ENCODE results near the gene DOK1. TPM values are rescaled to one million over a fixed set of nuclear protein-coding genes. Genes with fewer than 3 reads are reported as not detected.

Gene DOK1
- total RNA-seq, 1 donor: 11.4 TPM

DNA sequence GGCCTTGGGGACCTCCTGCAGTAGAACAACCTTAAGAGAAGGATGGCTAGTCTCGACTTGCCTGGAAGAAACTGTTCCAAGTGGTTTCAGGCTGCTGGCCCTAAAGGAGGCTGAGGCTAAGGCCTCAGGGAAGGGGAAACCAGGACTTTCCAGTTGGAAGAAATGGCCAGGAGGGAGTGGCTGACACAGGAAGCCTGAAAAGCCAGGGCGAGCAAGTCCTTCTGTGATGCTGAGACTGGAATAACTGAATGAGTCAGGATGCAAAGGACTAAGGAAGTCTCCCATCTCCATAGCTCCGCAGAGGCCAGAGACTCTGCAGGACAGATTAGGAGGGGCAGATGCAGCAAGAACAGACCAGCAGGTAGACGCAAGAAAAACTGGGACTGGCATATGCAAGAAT, 17.4 kb upstream of the DOK1 start:
- no peak for TF ChIP-seq CTCF (IDR thresholded peaks at IDR 0.05; ENCODE audit: insufficient read depth, low read length)
- no peak overlapping the region for H3K4me3 ChIP-seq (ENCODE audit: low read depth, low read length)
- DNase-seq (ENCODE audit: low read depth): peak; percentile 65

- no peak for TF ChIP-seq CTCF (IDR thresholded peaks at IDR 0.05; ENCODE audit: insufficient read depth, low read length)
- no peak for DNase-seq (ENCODE audit: low read depth)
These were observed 15.6 kb upstream of the DOK1 start for GRCh38 chr2:74538881-74539339.

GRCh38 chr2:74540291-74540690, 14.2 kb upstream of the DOK1 start:
- TF ChIP-seq CTCF (IDR thresholded peaks at IDR 0.05; ENCODE audit: insufficient read depth, low read length): no peak
- no peak overlapping the region for H3K4me3 ChIP-seq (ENCODE audit: low read depth, low read length)
- peak; percentile 92 for DNase-seq (ENCODE audit: low read depth)

More at GRCh38 chr2:74538881-74539339, 15.6 kb upstream of the DOK1 start:
- no peak overlapping the region for H3K4me3 ChIP-seq (ENCODE audit: low read depth, low read length)

- no peak for DNase-seq (ENCODE audit: low read depth)
- H3K4me3 ChIP-seq (ENCODE audit: low read depth, low read length): no peak overlapping the region
- TF ChIP-seq CTCF (IDR thresholded peaks at IDR 0.05; ENCODE audit: insufficient read depth, low read length): no peak
These were observed 11.5 kb upstream of the DOK1 start for GRCh38 chr2:74542978-74543377.

- no peak for DNase-seq (ENCODE audit: low read depth)
- no peak for TF ChIP-seq CTCF (IDR thresholded peaks at IDR 0.05; ENCODE audit: insufficient read depth, low read length)
- no peak overlapping the region for H3K4me3 ChIP-seq (ENCODE audit: low read depth, low read length)
These were observed 9.9 kb upstream of the DOK1 start for GRCh38 chr2:74544634-74545033.

DNA sequence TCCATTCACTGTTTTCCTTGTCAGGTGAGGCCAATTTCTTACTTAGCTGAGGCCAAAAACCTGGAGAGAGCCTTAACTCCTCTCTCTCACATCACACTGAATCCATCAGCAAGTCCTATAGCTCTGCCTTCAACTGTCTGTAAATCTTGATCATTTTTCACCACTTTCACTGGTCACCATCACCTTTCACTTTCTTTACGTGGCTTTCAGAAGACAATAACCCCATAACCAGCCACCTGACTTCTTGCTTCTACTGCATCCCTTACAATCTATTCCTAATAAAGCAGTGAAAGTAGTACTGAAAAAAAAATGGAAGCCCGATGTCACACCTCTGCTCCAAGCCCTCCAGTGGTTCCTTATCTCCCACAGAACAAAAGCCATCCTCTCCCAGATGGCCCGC, 8.5 kb upstream of the DOK1 start:
- TF ChIP-seq CTCF (IDR thresholded peaks at IDR 0.05; ENCODE audit: insufficient read depth, low read length): no peak
- H3K4me3 ChIP-seq (ENCODE audit: low read depth, low read length): no peak overlapping the region
- no peak for DNase-seq (ENCODE audit: low read depth)

DNA sequence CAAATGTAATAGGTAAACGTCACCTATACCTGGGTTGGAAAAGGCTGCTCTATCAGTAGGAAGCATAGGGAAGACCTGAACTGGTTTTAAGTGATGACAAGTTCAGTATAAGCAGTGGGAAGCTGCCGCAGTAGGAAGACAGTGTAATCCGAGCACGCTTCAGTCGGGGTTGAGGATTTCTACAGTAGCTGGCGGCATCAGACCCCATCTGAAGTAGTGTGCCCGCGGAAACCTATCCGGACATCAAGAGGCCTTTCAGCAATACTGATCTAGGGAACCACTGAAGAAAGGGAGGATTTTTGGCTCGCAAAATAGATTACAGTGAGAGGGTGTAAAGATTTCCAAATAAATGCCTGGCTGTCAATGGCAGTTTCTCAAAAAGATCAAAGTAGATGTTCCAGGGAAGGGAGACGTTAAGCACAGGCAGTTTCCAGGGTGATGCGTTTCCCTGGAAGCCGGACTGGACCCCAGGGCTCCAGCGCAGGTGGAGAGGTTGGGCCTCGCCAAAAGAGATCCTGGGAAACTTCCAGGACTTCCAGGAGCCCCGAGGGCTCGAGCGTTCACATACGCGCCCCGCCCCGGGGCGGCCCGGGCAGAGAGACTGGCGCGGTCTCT, 6.1 kb upstream of the DOK1 start:
- peak overlapping the region; percentile 62 for H3K4me3 ChIP-seq (ENCODE audit: low read depth, low read length)
- no peak for DNase-seq (ENCODE audit: low read depth)
- no peak for TF ChIP-seq CTCF (IDR thresholded peaks at IDR 0.05; ENCODE audit: insufficient read depth, low read length)

Measured in fibroblast of the aortic adventitia (primary cell).